Thoracic aorta (tissue), 2 donors: ENCODE data around the gene ZNF664. TPM values are rescaled to one million over a fixed set of nuclear protein-coding genes. Genes with fewer than 3 reads are reported as not detected.

Source experiments
- ATAC-seq: fragments of 150-250 bp; one replicate; pipeline ENCODE4 v1.8.0; 2017; ENCODE audit warnings: low read depth; ENCODE audit not compliant: insufficient number of reproducible peaks, low FRiP score
- DNase-seq: peaks from one replicate; pipeline ENCODE4 v3.0.0-alpha.2; 2020; ENCODE audit warnings: low spot score
- H3K27ac ChIP-seq, 2 donors: fragments of 200-600 bp; sonication (generic); 1 replicate in 1 of 2; 2 replicates in 1 of 2; pipeline ENCODE4 v1.5.1; 2016; ENCODE audit warnings: mild to moderate bottlenecking in 2 of 2, moderate library complexity in 2 of 2
- H3K27me3 ChIP-seq: fragments of 200-600 bp; sonication (generic); replicated peaks from 2 replicates; pipeline ENCODE4 v1.6.0; 2016; ENCODE audit warnings: mild to moderate bottlenecking; ENCODE audit not compliant: insufficient read depth
- H3K36me3 ChIP-seq: fragments of 200-600 bp; sonication (generic); one replicate; pipeline ENCODE4 v1.5.1; 2016
- H3K4me1 ChIP-seq, 2 donors: fragments of 200-600 bp; sonication (generic); 1 replicate in 1 of 2; 2 replicates in 1 of 2; pipeline versions ENCODE4 v1.5.1 to v1.6.0; 2016; ENCODE audit warnings: low read depth in 2 of 2, mild to moderate bottlenecking in 1 of 2; ENCODE audit not compliant: control insufficient read depth in 1 of 2
- H3K4me3 ChIP-seq: fragments of 200-600 bp; sonication (generic); 2 replicates; pipeline ENCODE4 v1.5.1; 2016; ENCODE audit warnings: mild to moderate bottlenecking
- H3K9me3 ChIP-seq: fragments of 200-600 bp; sonication (generic); 2 replicates; pipeline ENCODE4 v1.5.1; 2016
- total RNA-seq, 2 donors: library from RNA; depleted of rRNA; stranded (reverse); fragments of >200 nt; gene quantifications; one replicate each; pipeline versions ENCODE4 v1.1.0 to v1.2.3, GENCODE V29; 2016
- TF ChIP-seq, protein P1 (sequence below): fragments of 200-600 bp; sonication (generic); IDR thresholded peaks from one replicate; pipeline ENCODE4 v1.5.1; 2019; ENCODE audit warnings: antibody characterized with exemption

The ZNF664 gene
- total RNA-seq, 2 donors from 2014 or later, result 46.4 to 48.2 TPM

DNA sequence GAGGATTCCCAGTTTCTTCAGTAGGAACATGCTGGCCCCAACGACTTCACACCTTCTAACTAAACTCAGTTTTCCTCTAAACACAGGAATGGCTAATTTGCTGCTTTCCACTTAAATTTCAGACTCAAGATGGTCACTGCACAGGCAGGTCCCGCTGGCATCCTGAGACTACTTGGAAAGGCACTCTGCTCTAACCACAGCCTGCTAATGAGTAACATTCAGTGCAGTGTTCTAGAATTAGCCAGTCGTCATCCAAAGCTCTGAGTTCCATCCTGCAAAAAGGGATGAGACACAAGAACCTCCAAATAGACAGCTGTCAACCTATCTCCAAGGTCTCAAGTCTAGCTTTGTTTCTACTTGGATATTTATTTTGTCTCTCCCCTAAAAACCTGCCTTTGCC is 6.4 kb upstream of the ZNF664 start:
- Histone ChIP-seq H3K27me3 (no peaks in the 10 kb centered on the region), H3K4me3 (no peak overlapping the region), H3K4me1 (peaks cover 22 to 30% of the 10 kb centered on the region in 2 donors), H3K9me3 (no peaks in the 10 kb centered on the region), H3K27ac (no peak overlapping the region), H3K36me3 (no peaks in the 10 kb centered on the region)
- ATAC-seq, result no peak
- no peak for DNase-seq
- TF ChIP-seq, protein P1, sequence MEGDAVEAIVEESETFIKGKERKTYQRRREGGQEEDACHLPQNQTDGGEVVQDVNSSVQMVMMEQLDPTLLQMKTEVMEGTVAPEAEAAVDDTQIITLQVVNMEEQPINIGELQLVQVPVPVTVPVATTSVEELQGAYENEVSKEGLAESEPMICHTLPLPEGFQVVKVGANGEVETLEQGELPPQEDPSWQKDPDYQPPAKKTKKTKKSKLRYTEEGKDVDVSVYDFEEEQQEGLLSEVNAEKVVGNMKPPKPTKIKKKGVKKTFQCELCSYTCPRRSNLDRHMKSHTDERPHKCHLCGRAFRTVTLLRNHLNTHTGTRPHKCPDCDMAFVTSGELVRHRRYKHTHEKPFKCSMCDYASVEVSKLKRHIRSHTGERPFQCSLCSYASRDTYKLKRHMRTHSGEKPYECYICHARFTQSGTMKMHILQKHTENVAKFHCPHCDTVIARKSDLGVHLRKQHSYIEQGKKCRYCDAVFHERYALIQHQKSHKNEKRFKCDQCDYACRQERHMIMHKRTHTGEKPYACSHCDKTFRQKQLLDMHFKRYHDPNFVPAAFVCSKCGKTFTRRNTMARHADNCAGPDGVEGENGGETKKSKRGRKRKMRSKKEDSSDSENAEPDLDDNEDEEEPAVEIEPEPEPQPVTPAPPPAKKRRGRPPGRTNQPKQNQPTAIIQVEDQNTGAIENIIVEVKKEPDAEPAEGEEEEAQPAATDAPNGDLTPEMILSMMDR, result no peak

DNA sequence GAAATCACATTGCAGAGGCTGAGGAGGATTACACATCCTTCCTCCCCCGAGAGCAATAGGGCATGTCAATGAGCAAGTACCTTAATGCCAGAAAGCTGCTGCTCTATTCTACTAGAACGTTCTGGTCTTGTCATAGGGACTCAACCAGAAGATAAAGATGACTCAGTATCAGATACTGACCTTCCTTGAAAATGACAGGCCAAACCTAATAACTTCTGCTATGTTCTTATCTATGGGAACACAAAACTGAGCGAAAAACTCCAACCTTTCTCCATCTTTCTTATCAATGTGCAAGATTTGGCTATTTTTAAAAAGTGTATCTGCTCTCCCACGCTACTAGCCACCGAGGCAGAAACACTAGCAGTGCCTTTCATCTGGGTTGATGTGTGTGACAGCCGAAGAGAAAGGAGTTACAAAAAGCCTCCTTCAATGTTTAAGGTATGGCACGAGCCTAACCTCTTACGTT is 5.9 kb upstream of the ZNF664 start:
- H3K36me3 ChIP-seq, result no peaks in the 10 kb centered on the region
- TF ChIP-seq, protein P1, result no peak
- no peak for ATAC-seq

GRCh38 chr12:123971449-123971769 is 1.6 kb upstream of the ZNF664 start:
- ATAC-seq (no peak), DNase-seq (no peak)
- peaks cover 2% of the 10 kb centered on the region for H3K36me3 ChIP-seq
- peaks cover 26 to 37% of the 10 kb centered on the region in 2 donors for H3K4me1 ChIP-seq
- peak overlapping the region; percentile 93 to 97 for H3K27ac ChIP-seq
- peak overlapping the region; percentile 98 for H3K4me3 ChIP-seq
- H3K27me3 ChIP-seq, result no peaks in the 10 kb centered on the region
- no peaks in the 10 kb centered on the region for H3K9me3 ChIP-seq
- TF ChIP-seq, protein P1, result no peak

More for the DNA sequence above, 5.9 kb upstream of the ZNF664 start:
- H3K27me3 ChIP-seq, result no peaks in the 10 kb centered on the region
- no peak overlapping the region for H3K27ac ChIP-seq
- no peaks in the 10 kb centered on the region for H3K9me3 ChIP-seq
- peaks cover 22 to 30% of the 10 kb centered on the region in 2 donors for H3K4me1 ChIP-seq
- no peak overlapping the region for H3K4me3 ChIP-seq
- DNase-seq, result no peak

DNA sequence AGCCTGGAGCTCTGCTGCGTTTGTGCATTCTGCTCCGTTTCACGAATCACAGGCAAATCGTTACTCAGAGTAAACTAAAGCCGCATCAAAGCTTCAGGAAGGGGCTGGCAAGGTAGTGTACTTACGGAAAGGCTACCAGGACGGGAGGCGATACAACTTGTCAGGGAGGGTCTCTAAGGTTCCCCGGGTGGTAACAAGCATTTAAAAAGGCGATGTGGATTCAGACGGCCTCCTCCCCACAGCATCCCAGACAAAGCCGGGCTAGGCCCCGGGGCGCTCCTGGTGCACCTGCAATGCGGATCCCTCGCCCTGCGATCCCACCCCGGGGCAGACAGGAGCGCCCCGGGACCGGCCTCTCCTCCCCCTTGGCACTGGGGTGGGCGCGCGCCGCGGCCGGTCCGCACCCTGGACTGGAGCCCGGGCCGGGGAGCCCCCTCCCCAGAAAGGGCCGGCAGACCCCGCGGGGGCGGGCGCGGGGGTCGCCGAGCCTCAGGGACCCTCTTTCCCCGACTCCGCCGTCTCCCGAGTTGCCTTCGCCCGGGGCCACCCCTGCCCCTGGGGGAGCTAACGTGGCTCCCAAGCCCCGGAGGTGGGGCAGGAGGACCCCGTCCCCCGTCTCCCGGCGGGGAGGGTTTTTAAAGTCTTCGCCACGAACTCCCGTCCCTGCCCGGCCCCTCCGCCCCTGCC is 1.1 kb upstream of the ZNF664 start:
- H3K36me3 ChIP-seq, result peaks cover 4% of the 10 kb centered on the region
- no peaks in the 10 kb centered on the region for H3K9me3 ChIP-seq
- ATAC-seq (peak; percentile 19), DNase-seq (no peak)
- TF ChIP-seq, protein P1, result no peak
- H3K4me1 ChIP-seq, result peaks cover 26 to 37% of the 10 kb centered on the region in 2 donors
- H3K4me3 ChIP-seq, result peak overlapping the region; percentile 98
- H3K27ac ChIP-seq, result peak overlapping the region; percentile 93 to 97
- no peaks in the 10 kb centered on the region for H3K27me3 ChIP-seq

DNA sequence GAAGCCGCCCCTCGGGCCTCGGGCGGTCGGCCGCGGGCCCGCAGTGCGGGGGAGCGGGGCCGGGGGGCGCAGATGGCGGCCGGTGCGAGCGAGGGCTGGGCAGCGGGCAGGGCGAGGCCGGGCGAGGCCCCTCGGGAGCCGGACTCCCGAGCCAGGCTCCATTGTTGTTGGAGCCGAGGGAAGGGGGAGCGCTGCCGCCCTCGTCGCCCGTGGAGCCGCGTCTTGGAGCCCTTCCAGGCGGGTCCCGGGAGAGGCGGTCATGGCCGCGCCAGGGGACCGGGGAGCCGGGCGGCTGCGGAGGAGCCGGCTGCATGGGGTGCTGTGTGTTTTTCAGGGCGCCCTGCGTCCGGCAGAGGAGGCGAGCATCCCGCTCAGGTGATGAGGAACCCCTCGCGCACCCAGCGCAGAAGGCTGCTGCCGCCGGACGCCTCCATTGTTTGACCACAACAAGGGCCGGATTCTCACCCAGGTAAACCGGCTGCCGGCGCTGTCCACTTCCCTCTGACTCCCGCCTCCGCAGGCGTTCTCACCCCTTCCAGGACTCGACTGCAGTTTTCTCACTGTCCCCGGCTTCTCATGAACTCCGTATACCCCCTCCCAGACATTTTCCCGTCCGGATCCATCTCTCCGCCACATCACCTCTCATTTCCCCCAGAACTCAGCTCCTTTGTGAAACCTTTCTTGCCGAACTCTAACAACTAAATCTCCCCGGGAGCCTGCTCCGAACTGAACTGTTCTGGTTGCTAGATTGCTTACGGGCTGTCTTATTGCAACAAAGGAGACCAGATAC is 732 bp downstream of the ZNF664 start:
- Histone ChIP-seq H3K27ac (peak overlapping the region; percentile 52 to 66), H3K4me3 (peak overlapping the region; percentile 98), H3K36me3 (peaks cover 4% of the 10 kb centered on the region), H3K4me1 (peaks cover 24 to 33% of the 10 kb centered on the region in 2 donors), H3K27me3 (no peaks in the 10 kb centered on the region), H3K9me3 (no peaks in the 10 kb centered on the region)
- ATAC-seq (no peak), DNase-seq (no peak)
- TF ChIP-seq, protein P1, result no peak
